SK-N-SH (cell line): ENCODE data around the gene GPATCH4. TPM values are rescaled to one million over a fixed set of nuclear protein-coding genes. Genes with fewer than 3 reads are reported as not detected.

Source experiments
- CTCF ChIA-PET: fragments of 300-600, 350-600 bp; formaldehyde crosslinking; extraction: SDS; loops from one replicate; lab custom pipeline; 2021; lab: Yijun Ruan, JAX
- POLR2A ChIA-PET: fragments of 350-600 bp; sonication (Branson Sonifier 250); formaldehyde crosslinking; extraction: SDS; loops from one replicate; lab custom pipeline; 2020; ENCODE audit warnings: antibody characterized with exemption, inconsistent platforms; lab: Yijun Ruan, JAX
- DNase-seq: peaks from one replicate; pipeline ENCODE4 v3.0.0; 2012
- H2AFZ ChIP-seq: fragments of 200-600 bp; sonication (generic); 2 replicates; pipeline ENCODE4 v1.8.1; 2016; ENCODE audit warnings: antibody characterized with exemption, mild to moderate bottlenecking, low read depth
- H3F3A ChIP-seq: fragments of 200-600 bp; sonication (generic); replicated peaks from 2 replicates; pipeline ENCODE3; 2016; ENCODE audit warnings: antibody characterized with exemption, mild to moderate bottlenecking; ENCODE audit not compliant: insufficient read depth
- H3K27ac ChIP-seq, 2 experiments: fragments of 200-500 bp in 1 of 2; fragments of 200-600 bp in 1 of 2; sonication (Bioruptor generic) in 1 of 2; sonication (generic), shearing (Covaris generic) in 1 of 2; 2 replicates each; pipeline versions ENCODE4 v1.5.1 to v1.6.1; 2014 to 2016; ENCODE audit warnings: low read depth in 2 of 2, inconsistent platforms in 1 of 2, low read length in 1 of 2, mild to moderate bottlenecking in 1 of 2, mixed read lengths in 1 of 2
- H3K27me3 ChIP-seq: fragments of 200-600 bp; sonication (generic), shearing (Covaris generic); 2 replicates; pipeline ENCODE4 v1.6.1; 2016; ENCODE audit warnings: mixed run types; ENCODE audit not compliant: insufficient read depth
- H3K36me3 ChIP-seq, 2 experiments: fragments of 200-500 bp in 1 of 2; fragments of 200-600 bp in 1 of 2; sonication (Bioruptor generic) in 1 of 2; sonication (generic) in 1 of 2; replicated peaks in 1 of 2; 2 replicates each; pipeline versions ENCODE3 to v1.5.1; 2014 to 2016; ENCODE audit warnings: low read length in 1 of 2, mild to moderate bottlenecking in 1 of 2; ENCODE audit not compliant: insufficient read depth in 2 of 2, control insufficient read depth in 1 of 2
- H3K4me1 ChIP-seq, 2 experiments: fragments of 200-500 bp in 1 of 2; fragments of 200-600 bp in 1 of 2; sonication (Bioruptor generic) in 1 of 2; sonication (generic), shearing (Covaris generic) in 1 of 2; 2 replicates each; pipeline versions ENCODE4 v1.5.1 to v1.6.1; 2014 to 2016; ENCODE audit warnings: low read depth in 1 of 2, low read length in 1 of 2, mixed run types in 1 of 2; ENCODE audit not compliant: insufficient read depth in 2 of 2, control insufficient read depth in 1 of 2
- H3K4me2 ChIP-seq: fragments of 200-600 bp; sonication (generic), shearing (Covaris generic); 2 replicates; pipeline ENCODE4 v1.6.1; 2017; ENCODE audit warnings: mixed run types
- H3K4me3 ChIP-seq, 2 experiments: fragments of 200-500 bp in 1 of 2; fragments of 200-600 bp in 1 of 2; sonication (Bioruptor generic) in 1 of 2; sonication (generic), shearing (Covaris generic) in 1 of 2; 2 replicates each; pipeline versions ENCODE4 v1.5.1 to v1.8.1; 2014 to 2016; ENCODE audit warnings: low read depth in 2 of 2, inconsistent platforms in 1 of 2, low read length in 1 of 2, mild to moderate bottlenecking in 1 of 2, mixed read lengths in 1 of 2, moderate library complexity in 1 of 2
- H3K79me2 ChIP-seq: fragments of 200-600 bp; sonication (generic); 2 replicates; pipeline ENCODE4 v1.8.1; 2017; ENCODE audit warnings: mild to moderate bottlenecking; ENCODE audit not compliant: insufficient read depth
- H3K9ac ChIP-seq: fragments of 200-600 bp; sonication (generic); 2 replicates; pipeline ENCODE4 v1.6.1; 2017; ENCODE audit warnings: mixed run types
- H3K9me2 ChIP-seq: fragments of 200-600 bp; sonication (generic); 2 replicates; pipeline ENCODE4 v1.6.1; 2017; ENCODE audit warnings: mixed run types
- H3K9me3 ChIP-seq: fragments of 200-600 bp; sonication (generic); 2 replicates; pipeline ENCODE4 v1.6.1; 2017; ENCODE audit warnings: mixed run types, mild to moderate bottlenecking, moderate library complexity
- H4K20me1 ChIP-seq: fragments of 200-600 bp; sonication (generic); 2 replicates; pipeline ENCODE4 v1.6.1; 2017; ENCODE audit warnings: mild to moderate bottlenecking, mixed run types; ENCODE audit not compliant: insufficient read depth
- CTCF ChIP-seq: fragments of 200-600 bp; sonication (generic); IDR thresholded peaks from 2 replicates; pipeline ENCODE4 v1.6.1; 2017; ENCODE audit warnings: antibody characterized with exemption, mild to moderate bottlenecking, moderate library complexity
- EP300 ChIP-seq, 2 experiments: IDR thresholded peaks; 2 replicates each; pipeline versions ENCODE4 v1.4.0 to v1.6.1; 2012; ENCODE audit warnings: borderline replicate concordance in 1 of 2, low read depth in 1 of 2, low read length in 1 of 2
- FOXJ3 ChIP-seq: sonication (generic); formaldehyde crosslinking; IDR thresholded peaks from 2 replicates; pipeline ENCODE4 v1.5.1; 2020; ENCODE audit warnings: mild to moderate bottlenecking, missing genetic modification reagents
- FOXM1 ChIP-seq: IDR thresholded peaks from 2 replicates; pipeline ENCODE4 v1.4.0; 2012; ENCODE audit warnings: low read depth, mild to moderate bottlenecking
- GATA2 ChIP-seq: sonication (generic); formaldehyde crosslinking; IDR thresholded peaks from 2 replicates; pipeline ENCODE4 v1.5.0; 2020; ENCODE audit warnings: mild to moderate bottlenecking, missing genetic modification reagents
- IRF3 ChIP-seq: fragments of 150-350 bp; IDR thresholded peaks from 2 replicates; pipeline ENCODE4 v1.6.1; 2016; ENCODE audit warnings: mild to moderate bottlenecking, low read depth, low read length
- JUND ChIP-seq: IDR thresholded peaks from 2 replicates; pipeline ENCODE4 v1.4.0; 2012
- MAX ChIP-seq: IDR thresholded peaks from 2 replicates; pipeline ENCODE4 v1.4.0; 2012; ENCODE audit warnings: low read depth
- NFIC ChIP-seq: IDR thresholded peaks from 2 replicates; pipeline ENCODE4 v1.4.0; 2012; ENCODE audit warnings: borderline replicate concordance
- NRF1 ChIP-seq: IDR thresholded peaks from 2 replicates; pipeline ENCODE4 v1.6.1; 2012; ENCODE audit warnings: low read depth, mild to moderate bottlenecking, low read length
- PBX3 ChIP-seq: IDR thresholded peaks from 2 replicates; pipeline ENCODE4; 2012
- RAD21 ChIP-seq: IDR thresholded peaks from 2 replicates; pipeline ENCODE4 v1.6.1; 2012; ENCODE audit warnings: mild to moderate bottlenecking, low read length
- RCOR1 ChIP-seq: fragments of 150-350 bp; IDR thresholded peaks from 2 replicates; pipeline ENCODE4 v1.6.1; 2017; ENCODE audit warnings: antibody characterized with exemption, low read length
- RFX5 ChIP-seq: IDR thresholded peaks from 2 replicates; pipeline ENCODE4 v1.6.1; 2012; ENCODE audit warnings: mild to moderate bottlenecking, improper control_type of control experiment, low read length
- SIN3A ChIP-seq: IDR thresholded peaks from 2 replicates; pipeline ENCODE4 v1.6.1; 2012; ENCODE audit warnings: low read depth, mild to moderate bottlenecking, low read length, moderate library complexity, borderline replicate concordance
- SMC3 ChIP-seq: IDR thresholded peaks from 2 replicates; pipeline ENCODE4 v1.6.1; 2012; ENCODE audit warnings: low read depth, low read length, improper control_type of control experiment
- TAF1 ChIP-seq: IDR thresholded peaks from 2 replicates; pipeline ENCODE4 v1.6.1; 2012; ENCODE audit warnings: low read depth, mild to moderate bottlenecking, low read length, moderate library complexity, borderline replicate concordance
- ZBTB33 ChIP-seq: IDR thresholded peaks from 2 replicates; pipeline ENCODE4 v1.4.0; 2012; ENCODE audit warnings: low read depth, borderline replicate concordance
- WGBS: methylation state at CpG from one replicate; pipeline ENCODE4 v1.1.6; 2017; ENCODE audit warnings: low lambda C conversion rate; 5-methylcytosine and 5-hydroxymethylcytosine counted together
- polyA plus RNA-seq, 3 experiments: library from polyadenylated mRNA; depleted of rRNA; stranded (reverse); fragments of >200 nt; gene quantifications; 2 replicates each; pipeline ENCODE4 v1.2.3, GENCODE V29; 2012

Gene GPATCH4
- polyA plus RNA-seq, 1 of the 3 experiments (the other 2 are of a cell fraction) = 36.6 TPM

GRCh38 chr1:156549831-156550230 lies 51.4 kb downstream of the GPATCH4 start:
- H2AFZ ChIP-seq = no peak overlapping the region
- ChIA-PET CTCF (interaction anchor here (0.9 to 1.5 kb wide), 4 partner anchors 16 to 69 kb away, joined by 4 to 5 read pairs (median 4); no protein-coding TSS in a partner anchor), POLR2A (interaction anchor here (0.7 kb wide), 1 partner anchor 22 kb away, joined by 3 read pairs; no protein-coding TSS in a partner anchor)
- H3K79me2 ChIP-seq = no peaks in the 10 kb centered on the region
- peaks cover 11 to 20% of the 10 kb centered on the region in 2 experiments for H3K36me3 ChIP-seq
- no peaks in the 10 kb centered on the region for H3K27me3 ChIP-seq
- H3K9me3 ChIP-seq = no peaks in the 10 kb centered on the region
- H3K4me3 ChIP-seq = no peak overlapping the region
- H3K9me2 ChIP-seq = no peaks in the 10 kb centered on the region
- H3K4me2 ChIP-seq = no peak overlapping the region
- H3F3A ChIP-seq = no peaks in the 10 kb centered on the region
- H4K20me1 ChIP-seq = no peaks in the 10 kb centered on the region
- no peaks in the 10 kb centered on the region for H3K4me1 ChIP-seq
- H3K9ac ChIP-seq = no peak overlapping the region
- H3K27ac ChIP-seq = no peak overlapping the region
- DNase-seq = no peak
- no peak for TF ChIP-seq JUND
- TF ChIP-seq GATA2 (CRISPR knock-in tag) = no peak
- WGBS = 100% methylated on average over 1 of the region's 1 CpG

- Histone ChIP-seq H3K9me3 (no peaks in the 10 kb centered on the region), H4K20me1 (no peaks in the 10 kb centered on the region), H3K27me3 (no peaks in the 10 kb centered on the region), H3K4me2 (no peak overlapping the region), H3K79me2 (no peaks in the 10 kb centered on the region), H2AFZ (no peak overlapping the region), H3K4me1 (no peaks in the 10 kb centered on the region), H3K9me2 (no peaks in the 10 kb centered on the region), H3K9ac (no peak overlapping the region), H3K27ac (no peak overlapping the region), H3F3A (no peaks in the 10 kb centered on the region), H3K36me3 (peaks cover 11 to 17% of the 10 kb centered on the region in 2 experiments), H3K4me3 (no peak overlapping the region)
- CTCF ChIA-PET = interaction anchor here (0.9 to 1.5 kb wide), 5 partner anchors 17 to 92 kb away, joined by 3 to 5 read pairs (median 4); no protein-coding TSS in a partner anchor
- POLR2A ChIA-PET = interaction anchor here (0.7 kb wide), 1 partner anchor 23 kb away, joined by 3 read pairs; no protein-coding TSS in a partner anchor
- 84% methylated on average over 2 of the region's 2 CpGs for WGBS
- no peak for DNase-seq
- TF ChIP-seq JUND (no peak), FOXJ3 (CRISPR knock-in tag) (no peak), NFIC (no peak), PBX3 (no peak), SIN3A (no peak), MAX (no peak), CTCF (no peak), IRF3 (no peak), RAD21 (no peak), RCOR1 (no peak), SMC3 (no peak), EP300 (IDR thresholded peaks at IDR 0.05; ENCODE audit: borderline replicate concordance in 1 of 2, low read depth in 1 of 2, low read length in 1 of 2) (no peak), NRF1 (no peak), FOXM1 (no peak), RFX5 (no peak), TAF1 (no peak), ZBTB33 (no peak)
Observed at GRCh38 chr1:156549390-156549789, 51.9 kb downstream of the GPATCH4 start.
